Spleen (tissue), 11 donors: ENCODE measurements around the gene IGSF21. TPM values are rescaled to one million over a fixed set of nuclear protein-coding genes. Genes with fewer than 3 reads are reported as not detected.

Source experiments
- DNase-seq: peaks from one replicate; pipeline ENCODE4 v3.0.0-alpha.2; 2020
- H3K27ac ChIP-seq, 8 donors: fragments of 200-600 bp; sonication (generic) in 7 of 8; 1 replicate in 4 of 8; 2 replicates in 4 of 8; pipeline versions ENCODE4 v1.5.0 to v1.8.0; 2016 to 2021; ENCODE audit warnings: inconsistent platforms in 4 of 8, mild to moderate bottlenecking in 4 of 8, moderate library complexity in 1 of 8
- H3K27me3 ChIP-seq, 7 donors: fragments of 200-600 bp; sonication (generic) in 6 of 7; replicated peaks in 1 of 7; 1 replicate in 4 of 7; 2 replicates in 3 of 7; pipeline versions ENCODE4 v1.5.0 to v1.8.0; 2016 to 2021; ENCODE audit warnings: inconsistent platforms in 3 of 7, mild to moderate bottlenecking in 1 of 7
- H3K36me3 ChIP-seq, 6 donors: fragments of 200-600 bp; sonication (generic) in 5 of 6; 1 replicate in 4 of 6; 2 replicates in 2 of 6; pipeline versions ENCODE4 v1.5.0 to v1.8.0; 2016 to 2021; ENCODE audit warnings: inconsistent platforms in 2 of 6
- H3K4me1 ChIP-seq, 6 donors: fragments of 200-600 bp; sonication (generic) in 5 of 6; 1 replicate in 3 of 6; 2 replicates in 3 of 6; pipeline versions ENCODE4 v1.5.0 to v1.8.0; 2016 to 2021; ENCODE audit warnings: inconsistent platforms in 3 of 6
- H3K4me3 ChIP-seq, 8 donors: fragments of 200-600 bp; sonication (generic) in 7 of 8; 1 replicate in 4 of 8; 2 replicates in 4 of 8; pipeline versions ENCODE4 v1.5.0 to v1.8.0; 2016 to 2021; ENCODE audit warnings: inconsistent platforms in 4 of 8, mild to moderate bottlenecking in 4 of 8, moderate library complexity in 2 of 8
- H3K9me3 ChIP-seq, 8 donors: fragments of 200-600 bp; sonication (generic) in 7 of 8; 1 replicate in 4 of 8; 2 replicates in 4 of 8; pipeline versions ENCODE4 v1.5.0 to v1.8.0; 2016 to 2021; ENCODE audit warnings: inconsistent platforms in 4 of 8
- POLR2A ChIP-seq, 3 donors: fragments of 450-650 bp; IDR thresholded peaks; one replicate each; pipeline ENCODE4 v1.5.1; 2017; ENCODE audit warnings: antibody characterized with exemption in 3 of 3, mild to moderate bottlenecking in 1 of 3
- POLR2AphosphoS5 ChIP-seq, 3 donors: sonication (generic); formaldehyde crosslinking; IDR thresholded peaks; one replicate each; pipeline ENCODE4 v1.5.1; 2017; ENCODE audit warnings: antibody characterized with exemption in 3 of 3
- WGBS, 5 donors: extraction: QIAGEN DNeasy Blood & Tissue Kit in 3 of 5; methylation state at CpG; one replicate each; pipeline versions ENCODE4 v1.1.5 to v1.1.7; 2013 to 2018; 5-methylcytosine and 5-hydroxymethylcytosine counted together
- intact Hi-C: fragments of 100-400 bp; cut with DNase I; formaldehyde crosslinking; loops from one replicate; pipeline ENCODE4 v1.15.0; 2023; ENCODE audit warnings: low total_unique reads
- polyA plus RNA-seq, 3 donors: library from polyadenylated mRNA; stranded (reverse); fragments of 200-250 nt; gene quantifications; one replicate each; pipeline ENCODE4 v1.2.1, GENCODE V29; 2013
- total RNA-seq, 7 donors: library from RNA; depleted of rRNA in 3 of 7; stranded (reverse); fragments of >200 nt in 3 of 7; fragmentation: NEBNext Ultra II Directional in 4 of 7; extraction: Animal tissue kit (Norgen Biotek cat#: 25700) in 4 of 7; gene quantifications; one replicate each; pipeline versions ENCODE4 v1.1.0 to v1.2.1, GENCODE V29; 2016 to 2021
- TF ChIP-seq, protein P1 (sequence below), 11 experiments: fragments of 200-600 bp in 7 of 11; fragments of 450-650 bp in 4 of 11; sonication (generic) in 4 of 11; IDR thresholded peaks in 8 of 11; conservative IDR thresholded peaks in 3 of 11; 1 replicate in 7 of 11; 2 replicates in 4 of 11; pipeline versions ENCODE4 v1.4.0 to v1.8.0; 2016 to 2021; ENCODE audit warnings: antibody characterized with exemption in 11 of 11, inconsistent platforms in 4 of 11, mild to moderate bottlenecking in 1 of 11
- donor health status: healthy with polysubstance abuse.
- donor health status: DM: no; HTN: no; CAD: no; lungs with moderate emphysema.
- donor health status: DM: no; HTN: no; CAD: no.
- donor health status: Bipolar disorder and iron deficiency.
- donor health status: healthy.
- donor health status: DM: no; HTN: no; CAD: no.
- donor health status: DM: yes; HTN: yes; CAD: no.

IGSF21 gene
- total and polyA plus RNA-seq, 10 donors = 1.6 to 35.0 (median 20.6) TPM

DNA sequence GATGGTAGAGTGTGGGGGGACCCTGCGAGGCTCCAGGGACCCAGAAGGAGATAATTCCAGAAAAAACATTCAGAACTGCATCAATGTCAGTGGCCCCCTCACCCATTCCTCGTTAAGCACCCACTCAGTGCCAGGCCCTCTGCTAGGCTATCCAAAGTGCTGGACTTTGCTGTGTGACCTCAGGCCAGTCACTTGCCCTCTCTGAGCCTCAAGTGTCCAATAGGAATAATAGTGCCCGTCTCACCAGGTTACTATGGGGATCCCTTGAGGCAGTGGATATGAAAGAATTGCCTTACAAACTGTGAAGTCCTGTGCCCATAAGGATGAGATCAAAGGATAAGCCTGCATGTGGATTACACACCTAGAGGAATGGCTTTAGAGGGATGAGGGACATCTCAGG, 83.4 kb downstream of the IGSF21 start:
- H3K36me3 ChIP-seq = no peaks in the 10 kb centered on the region
- 54 to 88% (median 77%) methylated on average over 3 of the region's 3 CpGs for WGBS, 5 donors
- intact Hi-C loops = no loop called here

DNA sequence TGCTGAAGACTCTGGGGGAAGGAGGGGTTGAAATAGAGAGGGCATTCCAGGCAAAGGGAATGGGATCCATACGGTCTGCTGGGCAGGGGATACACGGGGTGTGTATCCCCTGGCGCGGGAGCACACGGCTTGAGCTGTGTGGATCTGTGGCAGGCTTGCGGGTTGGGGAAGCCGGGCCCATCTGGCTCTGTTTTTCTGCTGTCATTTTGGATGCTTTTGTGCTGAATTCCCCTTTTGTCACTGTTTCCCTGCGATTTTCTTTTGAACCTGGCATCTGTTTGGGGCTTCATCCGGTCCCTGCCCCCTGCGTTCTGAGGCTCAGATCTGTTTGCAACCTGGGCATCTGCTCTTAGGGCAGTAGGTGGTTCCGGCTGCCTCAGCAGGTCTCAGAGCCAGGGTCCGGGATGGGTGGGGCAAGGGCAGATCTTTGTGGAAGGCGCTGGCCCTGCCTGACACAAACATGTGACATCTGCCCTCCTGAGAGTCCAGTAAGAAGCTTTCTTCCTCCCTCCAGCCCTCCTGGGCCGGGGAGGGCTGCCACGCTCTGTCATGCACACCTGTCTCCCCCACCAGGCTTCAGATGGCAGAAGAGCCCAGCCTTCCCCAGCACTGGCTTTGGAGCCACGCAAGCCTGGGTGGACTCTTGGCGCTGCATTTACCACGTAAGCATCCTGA, 84.0 kb downstream of the IGSF21 start:
- DNase-seq = no peak
- Histone ChIP-seq H3K4me3 (no peak overlapping the region), H3K27me3 (peaks cover 0 to 67% (median 0%) of the 10 kb centered on the region in 7 donors), H3K9me3 (no peaks in the 10 kb centered on the region), H3K36me3 (no peaks in the 10 kb centered on the region), H3K4me1 (no peaks in the 10 kb centered on the region), H3K27ac (no peak overlapping the region)
- TF ChIP-seq POLR2A (IDR thresholded peaks at IDR 0.05) = no peak
- TF ChIP-seq, protein P1, sequence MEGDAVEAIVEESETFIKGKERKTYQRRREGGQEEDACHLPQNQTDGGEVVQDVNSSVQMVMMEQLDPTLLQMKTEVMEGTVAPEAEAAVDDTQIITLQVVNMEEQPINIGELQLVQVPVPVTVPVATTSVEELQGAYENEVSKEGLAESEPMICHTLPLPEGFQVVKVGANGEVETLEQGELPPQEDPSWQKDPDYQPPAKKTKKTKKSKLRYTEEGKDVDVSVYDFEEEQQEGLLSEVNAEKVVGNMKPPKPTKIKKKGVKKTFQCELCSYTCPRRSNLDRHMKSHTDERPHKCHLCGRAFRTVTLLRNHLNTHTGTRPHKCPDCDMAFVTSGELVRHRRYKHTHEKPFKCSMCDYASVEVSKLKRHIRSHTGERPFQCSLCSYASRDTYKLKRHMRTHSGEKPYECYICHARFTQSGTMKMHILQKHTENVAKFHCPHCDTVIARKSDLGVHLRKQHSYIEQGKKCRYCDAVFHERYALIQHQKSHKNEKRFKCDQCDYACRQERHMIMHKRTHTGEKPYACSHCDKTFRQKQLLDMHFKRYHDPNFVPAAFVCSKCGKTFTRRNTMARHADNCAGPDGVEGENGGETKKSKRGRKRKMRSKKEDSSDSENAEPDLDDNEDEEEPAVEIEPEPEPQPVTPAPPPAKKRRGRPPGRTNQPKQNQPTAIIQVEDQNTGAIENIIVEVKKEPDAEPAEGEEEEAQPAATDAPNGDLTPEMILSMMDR (IDR thresholded peaks at IDR 0.05 in 8 of 11, conservative IDR thresholded peaks at IDR 0.05 in 3 of 11) = no peak
- no peak for TF ChIP-seq POLR2AphosphoS5 (IDR thresholded peaks at IDR 0.05)
- 66 to 73% (median 70%) methylated on average over 15 to 18 of the region's 18 CpGs for WGBS, 5 donors
- intact Hi-C loops = no loop called here

More for the DNA sequence above, 83.4 kb downstream of the IGSF21 start:
- Histone ChIP-seq H3K9me3 (no peaks in the 10 kb centered on the region), H3K27me3 (peaks cover 0 to 61% (median 0%) of the 10 kb centered on the region in 7 donors), H3K27ac (no peak overlapping the region), H3K4me1 (no peaks in the 10 kb centered on the region), H3K4me3 (no peak overlapping the region)
- TF ChIP-seq POLR2AphosphoS5 (IDR thresholded peaks at IDR 0.05) (no peak), POLR2A (IDR thresholded peaks at IDR 0.05) (no peak)
- TF ChIP-seq, protein P1 (IDR thresholded peaks at IDR 0.05 in 8 of 11, conservative IDR thresholded peaks at IDR 0.05 in 3 of 11) = no peak
- DNase-seq = no peak

DNA sequence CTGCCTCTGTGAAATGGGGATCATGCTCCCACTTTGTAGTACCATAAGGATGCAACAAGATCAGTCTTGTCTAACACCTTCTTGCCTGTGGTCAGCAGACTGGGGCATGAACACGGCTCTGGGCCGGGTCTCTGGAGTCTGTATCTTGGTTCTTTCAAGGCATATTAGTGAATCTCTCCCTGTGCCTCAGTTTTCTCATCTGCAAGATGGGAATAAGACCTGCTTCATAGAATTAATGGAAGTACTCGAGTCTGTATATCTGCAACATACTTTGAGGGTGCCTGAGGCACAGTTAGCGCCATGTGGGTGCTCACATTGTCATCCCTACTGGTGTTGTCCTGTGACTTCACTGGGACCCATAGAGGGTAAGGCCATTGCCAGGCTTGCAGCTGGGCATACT, 84.6 kb downstream of the IGSF21 start:
- Histone ChIP-seq H3K27ac (no peak overlapping the region), H3K4me3 (no peak overlapping the region), H3K9me3 (no peaks in the 10 kb centered on the region), H3K27me3 (peaks cover 0 to 72% (median 0%) of the 10 kb centered on the region in 7 donors), H3K4me1 (no peaks in the 10 kb centered on the region), H3K36me3 (no peaks in the 10 kb centered on the region)
- WGBS, 5 donors = 49 to 75% (median 66%) methylated on average over 4 of the region's 4 CpGs
- intact Hi-C loops = no loop called here
- TF ChIP-seq POLR2A (IDR thresholded peaks at IDR 0.05) (no peak), POLR2AphosphoS5 (IDR thresholded peaks at IDR 0.05) (no peak)
- TF ChIP-seq, protein P1 (IDR thresholded peaks at IDR 0.05 in 8 of 11, conservative IDR thresholded peaks at IDR 0.05 in 3 of 11) = no peak
- no peak for DNase-seq

DNA sequence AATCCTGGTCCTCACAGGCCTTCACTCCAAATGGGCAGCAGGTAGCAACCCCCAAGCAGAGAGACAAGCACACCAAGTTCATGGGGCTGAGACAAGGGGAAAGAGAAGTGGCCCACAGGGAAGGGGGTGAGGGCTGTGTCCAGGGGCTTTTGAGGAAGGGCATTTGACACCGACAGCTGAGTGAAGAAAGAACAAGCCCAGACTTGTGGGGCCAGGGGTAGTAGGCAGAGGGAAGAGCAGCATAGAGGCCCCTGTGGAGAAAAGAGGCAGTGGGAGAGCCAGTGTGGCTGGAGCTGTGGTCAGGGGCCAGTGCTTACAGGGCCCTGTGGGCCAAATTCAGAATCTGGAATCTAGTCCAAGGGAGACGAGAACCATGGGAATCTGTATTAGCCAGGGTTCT, 85.4 kb downstream of the IGSF21 start:
- intact Hi-C loops = no loop called here
- Histone ChIP-seq H3K27ac (no peak overlapping the region), H3K4me1 (no peaks in the 10 kb centered on the region), H3K27me3 (peaks cover 0 to 79% (median 0%) of the 10 kb centered on the region in 7 donors), H3K9me3 (no peaks in the 10 kb centered on the region), H3K4me3 (no peak overlapping the region), H3K36me3 (no peaks in the 10 kb centered on the region)
- no peak for TF ChIP-seq POLR2A (IDR thresholded peaks at IDR 0.05)
- TF ChIP-seq POLR2AphosphoS5 (IDR thresholded peaks at IDR 0.05) = no peak
- TF ChIP-seq, protein P1 (IDR thresholded peaks at IDR 0.05 in 8 of 11, conservative IDR thresholded peaks at IDR 0.05 in 3 of 11) = no peak
- 54 to 71% (median 63%) methylated on average over 2 of the region's 2 CpGs for WGBS, 5 donors
- DNase-seq = no peak
